ENCODE measurements around the gene POLR2L. TPM values are rescaled to one million over a fixed set of nuclear protein-coding genes. Genes with fewer than 3 reads are reported as not detected.

The POLR2L gene
- total RNA-seq, 2 experiments from 2014 or later: 150 to 151 TPM

- ChIA-PET CTCF (interaction anchor here (0.8 to 2.6 kb wide), 3 partner anchors 19 to 50 kb away, joined by 3 to 10 read pairs (median 4); partner anchors contain the start of gene GATD1), POLR2A (interaction anchor here (0.5 to 0.9 kb wide), 2 partner anchors 15 to 47 kb away, joined by 3 to 5 read pairs; no protein-coding TSS in a partner anchor)
Observed at GRCh38 chr11:795634-796564, 46.4 kb downstream of the POLR2L start.

DNA sequence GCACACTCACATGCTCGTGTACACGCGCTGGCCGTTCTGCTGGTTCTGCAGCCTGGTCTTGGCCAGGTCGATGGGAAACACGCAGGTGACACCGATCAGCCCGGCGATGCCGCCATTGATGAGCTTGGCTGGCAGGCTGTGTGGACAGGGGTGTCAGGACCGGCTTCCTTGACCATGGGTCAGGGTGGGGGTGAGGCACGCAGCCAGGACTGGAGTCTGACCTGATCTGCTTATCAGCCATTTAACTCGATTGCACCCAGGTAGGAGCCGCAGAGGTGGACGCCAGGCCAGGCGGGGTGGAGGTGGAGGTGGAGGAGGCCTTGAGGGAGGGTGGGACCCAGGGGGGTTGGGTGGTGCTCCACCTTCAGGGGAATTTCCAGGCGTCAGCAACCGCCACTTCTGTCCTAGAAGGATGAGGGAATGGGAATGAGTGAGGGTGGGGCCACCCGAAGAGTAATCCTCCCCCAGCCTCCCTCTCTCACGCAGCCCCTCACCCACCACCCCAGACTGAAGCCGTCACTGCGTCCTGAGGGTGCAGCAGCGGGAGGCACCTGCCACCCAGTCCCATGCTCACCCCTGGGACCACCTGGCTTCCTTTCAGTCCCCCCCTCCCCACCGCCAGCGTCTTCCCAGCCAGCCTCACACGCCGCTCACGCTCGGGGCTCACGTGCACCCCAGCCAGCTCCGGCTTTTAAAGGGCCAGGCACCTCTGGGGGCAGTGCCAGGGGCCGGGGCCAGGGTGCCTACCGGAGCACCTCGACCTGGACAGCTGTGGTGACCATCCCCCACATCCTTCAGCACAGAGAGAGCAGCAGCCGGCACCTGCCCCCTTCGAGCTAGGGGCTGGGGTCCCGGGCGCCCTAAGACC lies 47.3 kb downstream of the POLR2L start:
- ChIA-PET POLR2A (interaction anchor here (0.5 kb wide), 1 partner anchor 16 kb away, joined by 5 read pairs; no protein-coding TSS in a partner anchor), CTCF (interaction anchor here (0.9 kb wide), 1 partner anchor 49 kb away, joined by 3 read pairs; no protein-coding TSS in a partner anchor)

DNA sequence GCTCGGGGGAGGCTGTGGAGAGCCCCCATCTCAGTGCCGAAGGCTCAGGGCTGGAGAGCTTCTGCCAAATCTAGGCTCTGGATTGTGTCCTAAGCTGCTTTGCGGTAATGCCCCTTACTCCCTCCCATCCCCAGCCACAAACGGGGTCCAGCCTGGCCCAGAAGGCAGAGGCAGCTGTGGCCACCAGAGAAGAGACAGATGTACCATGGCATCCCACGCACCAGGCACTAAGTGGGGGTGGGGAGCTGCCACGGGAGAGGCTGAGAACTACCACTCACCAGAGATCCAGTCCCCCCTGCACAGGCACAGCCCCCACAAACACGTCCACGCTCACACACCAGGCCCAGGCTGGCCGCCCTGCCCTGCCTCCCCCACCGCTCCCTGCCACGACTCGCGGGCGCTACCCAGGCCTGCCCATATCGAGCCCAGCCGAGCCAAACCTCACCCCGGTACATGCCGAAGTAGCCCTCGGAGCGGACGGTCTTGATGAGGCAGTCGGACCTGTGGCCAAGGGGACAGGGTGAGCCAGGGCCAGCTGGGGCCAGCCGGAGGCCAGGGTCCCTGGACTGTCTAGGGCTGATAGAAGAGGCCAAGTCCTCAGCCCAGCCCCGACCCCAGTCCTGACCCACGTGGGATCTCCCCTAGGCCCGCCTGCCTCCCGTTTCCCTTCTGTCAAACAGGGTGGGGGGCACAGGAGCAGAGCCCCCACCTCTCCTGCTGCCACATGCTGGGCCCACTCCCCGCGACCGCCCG lies 48.1 kb downstream of the POLR2L start:
- ChIA-PET CTCF (interaction anchor here (0.5 to 1.0 kb wide), 2 partner anchors 13 to 230 kb away, joined by 3 read pairs; no protein-coding TSS in a partner anchor), POLR2A (interaction anchor here (0.9 kb wide), 1 partner anchor 17 kb away, joined by 3 read pairs; the partner anchor contains the start of gene GATD1)

GRCh38 chr11:793556-793955 lies 48.8 kb downstream of the POLR2L start:
- ChIA-PET CTCF (interaction anchor here (1.0 kb wide), 1 partner anchor 13 kb away, joined by 3 read pairs; no protein-coding TSS in a partner anchor), POLR2A (interaction anchor here (0.8 to 0.9 kb wide), 2 partner anchors 16 to 17 kb away, joined by 3 read pairs; partner anchors contain the start of genes GATD1 and RPLP2)

DNA sequence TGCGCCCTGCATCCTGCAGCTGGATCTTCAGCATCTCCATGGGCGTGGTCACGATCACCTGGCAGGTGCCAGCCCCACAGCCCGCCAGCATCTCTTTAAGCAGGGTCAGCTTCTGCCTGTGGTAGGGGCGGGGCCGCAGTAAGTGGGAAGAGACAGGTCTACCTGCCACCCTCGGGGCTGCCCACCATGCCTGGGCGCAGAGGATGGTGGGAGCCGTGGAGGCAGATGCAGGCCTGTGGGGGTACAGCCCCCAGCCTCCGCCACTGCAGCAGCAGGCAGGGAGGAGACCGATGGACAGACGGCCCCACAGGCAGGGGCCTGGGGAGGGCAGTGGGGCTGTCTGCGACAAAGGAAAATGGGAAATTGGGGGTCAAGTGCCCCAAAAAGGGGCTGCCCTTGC lies 49.5 kb downstream of the POLR2L start:
- POLR2A ChIA-PET: interaction anchor here (0.8 kb wide), 1 partner anchor 16 kb away, joined by 3 read pairs; the partner anchor contains the start of gene RPLP2
- CTCF ChIA-PET: no interaction called here

- POLR2A ChIA-PET: no interaction called here
- CTCF ChIA-PET: no interaction called here
Observed at GRCh38 chr11:792535-792821, 49.9 kb downstream of the POLR2L start.

GRCh38 chr11:791658-792534 lies 50.4 kb downstream of the POLR2L start:
- ChIA-PET CTCF (interaction anchor here (1.2 kb wide), 1 partner anchor 10 kb away, joined by 3 read pairs; no protein-coding TSS in a partner anchor), POLR2A (no interaction called here)

DNA sequence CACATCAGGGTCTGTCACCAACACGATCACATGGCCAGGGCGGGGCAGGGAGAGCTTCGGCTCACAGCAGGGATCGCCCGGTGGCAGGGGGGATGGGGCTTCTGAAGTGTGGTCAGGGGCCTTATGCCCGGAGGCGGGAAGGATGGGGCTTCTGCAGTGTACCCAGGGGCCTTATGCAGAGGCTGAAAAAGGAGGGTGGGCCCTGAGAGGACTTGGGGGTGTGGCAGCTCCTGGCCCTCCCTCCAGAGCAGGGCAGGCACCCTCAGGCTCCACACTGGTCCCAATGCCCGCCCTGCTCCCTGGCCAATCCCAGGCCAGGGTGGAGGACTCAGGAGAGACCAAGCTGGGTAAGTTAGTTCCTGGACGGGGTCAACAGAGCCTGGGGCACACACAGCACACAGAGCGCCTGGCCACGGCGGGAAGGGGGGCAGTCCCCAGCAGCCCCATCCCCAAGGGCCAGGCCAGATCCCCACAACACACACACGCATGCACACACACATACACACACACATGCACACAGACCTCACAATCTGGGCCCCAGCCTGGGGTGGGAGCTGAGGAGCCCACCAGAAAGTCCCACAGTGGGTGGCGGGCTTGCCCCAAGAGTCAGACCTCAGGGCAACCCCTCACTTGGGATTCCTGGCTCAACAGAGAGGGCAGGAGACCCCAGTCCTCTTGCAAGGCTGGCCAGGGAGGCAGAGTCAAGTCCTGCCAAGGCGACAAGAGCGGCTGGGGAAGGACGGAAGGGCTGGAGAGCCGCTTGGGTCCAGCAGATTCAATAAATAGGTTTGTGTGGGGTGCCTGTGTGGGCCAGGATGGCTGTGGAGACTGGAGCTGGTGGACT lies 51.4 kb downstream of the POLR2L start:
- CTCF ChIA-PET: interaction anchor here (1.2 kb wide), 1 partner anchor 9 kb away, joined by 3 read pairs; no protein-coding TSS in a partner anchor

DNA sequence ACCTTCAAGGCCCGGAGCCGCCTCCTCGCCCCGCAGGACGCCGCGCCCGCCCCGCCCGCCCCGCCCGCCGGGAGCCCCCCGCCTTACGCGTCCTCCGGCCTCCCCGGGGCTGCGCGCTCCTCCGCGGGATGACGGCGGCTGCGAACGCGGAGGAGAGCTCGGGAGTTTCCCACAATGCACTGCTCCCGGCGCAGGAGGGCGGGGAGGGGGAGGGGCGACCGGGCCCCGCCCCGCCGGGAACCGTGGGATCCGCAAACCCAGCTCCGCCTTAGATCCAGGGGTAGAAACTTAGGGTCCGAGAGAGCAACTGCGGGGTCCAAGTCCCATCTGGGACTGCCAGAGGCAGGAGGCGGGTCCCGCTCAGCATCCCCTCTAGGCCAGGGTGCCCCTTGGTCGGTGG lies 52.4 kb downstream of the POLR2L start, which contains the start of gene CEND1:
Gene CEND1 (minus strand): TSS at position 148 of the 400 bp plus-strand sequence. CDS start 1,514 bp downstream, outside the sequence.
- POLR2A ChIA-PET: interaction anchor here (0.6 to 1.0 kb wide), 3 partner anchors 13 to 26 kb away, joined by 3 to 4 read pairs (median 3); no protein-coding TSS in a partner anchor
- CTCF ChIA-PET: no interaction called here

More for the DNA sequence above, 51.4 kb downstream of the POLR2L start:
- POLR2A ChIA-PET: no interaction called here

Other genes starting within 250 kb of the POLR2L start
- gene IRF7, start 226.6 kb downstream of the POLR2L start, total RNA-seq: 1 to 10 TPM; 7.6 to 9.5 TPM
- gene CDHR5, start 217.6 kb downstream of the POLR2L start, total RNA-seq: not detected
- gene SCT, start 215.3 kb downstream of the POLR2L start, total RNA-seq: not detected
- under 1 TPM; 0.29 to 0.30 TPM for gene DRD4, start 205.3 kb downstream of the POLR2L start, total RNA-seq
- gene DEAF1, start 147.3 kb downstream of the POLR2L start, total RNA-seq: 10 to 100 TPM; 55.6 to 58.7 TPM
- 10 to 100 TPM in 1 of 2 experiments, 1 to 10 TPM in 1; 8.9 to 11.2 TPM for gene TMEM80, start 146.7 kb downstream of the POLR2L start, total RNA-seq
- gene EPS8L2, start 136.3 kb downstream of the POLR2L start, total RNA-seq: 10 to 100 TPM; 12.6 to 14.3 TPM
- gene TALDO1, start 95.1 kb downstream of the POLR2L start, total RNA-seq: 100 to 1,000 TPM; 270 to 286 TPM
- 10 to 100 TPM; 52.6 to 60.4 TPM for gene GATD1, start 65.0 kb downstream of the POLR2L start, total RNA-seq
- 1 to 10 TPM; 1.3 to 1.4 TPM for gene CEND1, start 52.4 kb downstream of the POLR2L start, total RNA-seq
- 10 to 100 TPM; 81.1 to 83.9 TPM for gene SLC25A22, start 44.2 kb downstream of the POLR2L start, total RNA-seq
- gene PIDD1, start 37.3 kb downstream of the POLR2L start, total RNA-seq: 10 to 100 TPM; 32.7 TPM
- 1,000 to 10,000 TPM; 2,602 to 2,630 TPM for gene RPLP2, start 32.6 kb downstream of the POLR2L start, total RNA-seq
- 10 to 100 TPM; 38.5 to 44.3 TPM for gene PNPLA2, start 23.6 kb downstream of the POLR2L start, total RNA-seq
- 1 to 10 TPM; 2.9 to 3.4 TPM for gene CRACR2B, start 14.6 kb downstream of the POLR2L start, total RNA-seq
- gene CD151, start 9.6 kb downstream of the POLR2L start, total RNA-seq: 10 to 100 TPM; 70.2 to 72.8 TPM
- gene TSPAN4, start 323 bp upstream of the POLR2L start, total RNA-seq: 10 to 100 TPM in 1 of 2 experiments, 1 to 10 TPM in 1; 9.4 to 12.7 TPM
- gene CHID1, start 68.3 kb upstream of the POLR2L start, total RNA-seq: 10 to 100 TPM; 96.5 to 99.0 TPM
- gene AP2A2, start 83.3 kb upstream of the POLR2L start, total RNA-seq: 10 to 100 TPM; 37.8 to 38.3 TPM
- gene MUC6, start 194.2 kb upstream of the POLR2L start, total RNA-seq: not detected
- gene MUC2, start 232.3 kb upstream of the POLR2L start, total RNA-seq: not detected